HEK293T (cell line): Measurements from ENCODE around the gene CHST2.

Experiments
- CTBP1 ChIP-seq: fragments of 450-650 bp; IDR thresholded peaks from 2 replicates; pipeline ENCODE4 v1.6.1; 2016; ENCODE audit warnings: borderline replicate concordance
- NFRKB ChIP-seq: fragments of 450-650 bp; IDR thresholded peaks from 2 replicates; pipeline ENCODE4 v1.6.1; 2016; ENCODE audit warnings: mild to moderate bottlenecking, moderate library complexity

- TF ChIP-seq NFRKB (no peak), CTBP1 (no peak)
Observed at GRCh38 chr3:143098032-143098764, 21.4 kb upstream of the CHST2 start.
